ENCODE measurements around the gene SFI1.
A peak's percentile ranks its signal among the peaks of the same experiment; 100 is the strongest.

SFI1 gene

DNA sequence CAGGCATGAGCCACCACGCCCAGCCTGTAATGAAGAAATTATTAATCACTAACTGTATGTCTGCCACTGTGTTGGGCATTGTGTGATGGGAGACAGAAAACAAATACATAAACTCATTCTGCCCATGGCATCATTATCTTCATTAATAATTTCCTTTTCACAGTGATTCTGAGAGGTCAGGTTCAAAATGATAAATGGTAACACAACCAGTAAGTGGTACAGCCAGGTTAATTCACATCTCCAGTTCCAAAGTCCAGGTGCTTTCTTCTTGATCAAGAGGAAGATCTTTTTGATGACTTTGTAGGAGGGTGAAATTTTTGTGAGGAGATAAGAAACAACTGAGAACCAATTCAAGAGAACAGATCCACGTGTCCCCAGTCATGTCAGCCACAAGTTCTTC is 98.9 kb downstream of the SFI1 start:
- no peak for DNase-seq

DNA sequence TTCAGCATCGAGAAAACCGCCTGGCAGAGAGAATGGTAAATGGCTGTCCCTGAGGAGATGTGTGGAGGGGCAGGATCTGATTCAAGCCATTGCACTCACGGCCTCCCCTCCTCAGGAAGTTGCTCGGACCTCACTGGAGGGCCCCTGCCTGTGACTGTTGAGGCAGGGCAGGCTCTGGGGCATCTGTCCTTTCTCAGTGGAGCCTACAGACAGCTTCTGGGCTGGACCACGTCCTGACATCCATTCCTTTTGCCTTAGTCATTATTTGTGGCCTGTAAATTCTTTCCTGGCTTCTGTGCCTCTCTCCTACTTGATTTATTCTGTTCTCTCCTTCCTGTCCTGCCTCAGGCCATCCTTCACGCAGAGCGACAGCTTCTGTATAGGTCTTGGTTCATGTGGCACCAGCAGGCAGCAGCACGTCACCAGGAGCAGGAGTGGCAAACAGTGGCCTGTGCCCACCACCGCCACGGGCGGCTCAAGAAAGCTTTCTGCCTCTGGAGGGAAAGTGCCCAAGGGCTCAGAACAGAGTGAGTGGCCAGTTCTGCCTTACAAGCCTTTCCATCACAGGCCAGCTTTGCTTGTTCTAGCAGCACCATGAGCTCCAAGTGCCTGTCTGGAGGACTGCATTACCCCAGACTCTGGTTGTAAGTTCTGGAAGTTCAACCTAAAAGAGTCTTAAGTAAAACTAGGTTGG is 106.1 kb downstream of the SFI1 start:
- no peak for DNase-seq

DNA sequence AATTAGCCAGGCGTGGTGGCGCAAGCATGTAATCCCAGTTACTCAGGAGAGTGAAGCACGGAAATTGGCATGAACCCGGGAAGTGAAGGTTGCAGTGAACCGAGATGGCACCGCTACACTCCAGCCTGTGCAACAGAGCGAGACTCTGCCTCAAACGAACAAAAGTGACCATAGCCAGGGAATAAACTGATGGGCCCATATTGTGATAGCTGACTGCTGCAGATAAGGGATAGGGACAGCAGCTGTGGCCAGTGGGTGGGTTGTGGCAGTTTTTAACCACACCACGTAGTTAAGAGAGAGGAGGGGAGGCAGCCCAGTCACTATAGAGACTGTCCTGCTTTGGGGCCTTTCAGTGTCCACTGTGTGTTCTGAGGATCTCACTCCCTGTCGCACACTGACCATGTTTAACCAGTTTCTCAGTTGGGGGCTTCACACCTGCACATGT is 106.8 kb downstream of the SFI1 start:
- DNase-seq: no peak

DNA sequence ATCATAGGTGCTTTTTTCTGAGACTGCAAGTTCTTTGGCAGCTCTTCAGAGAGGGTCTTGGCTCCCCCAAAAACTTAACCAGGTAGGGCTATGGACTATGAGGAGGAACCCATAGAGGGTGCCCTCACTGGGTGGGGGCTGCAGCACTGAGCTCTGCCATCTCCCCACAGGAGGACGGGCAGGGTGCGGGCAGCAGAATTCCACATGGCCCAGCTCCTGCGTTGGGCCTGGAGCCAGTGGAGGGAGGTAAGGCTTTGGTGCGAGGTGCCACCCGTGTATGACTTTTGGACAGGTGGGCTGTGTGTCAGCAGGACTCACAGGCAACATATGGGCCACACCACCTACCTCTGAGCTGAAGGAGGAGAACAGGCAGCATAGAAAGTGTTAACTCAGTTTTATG is 107.2 kb downstream of the SFI1 start:
- peak in 1 of 14 donors; percentile 44 for DNase-seq

DNA sequence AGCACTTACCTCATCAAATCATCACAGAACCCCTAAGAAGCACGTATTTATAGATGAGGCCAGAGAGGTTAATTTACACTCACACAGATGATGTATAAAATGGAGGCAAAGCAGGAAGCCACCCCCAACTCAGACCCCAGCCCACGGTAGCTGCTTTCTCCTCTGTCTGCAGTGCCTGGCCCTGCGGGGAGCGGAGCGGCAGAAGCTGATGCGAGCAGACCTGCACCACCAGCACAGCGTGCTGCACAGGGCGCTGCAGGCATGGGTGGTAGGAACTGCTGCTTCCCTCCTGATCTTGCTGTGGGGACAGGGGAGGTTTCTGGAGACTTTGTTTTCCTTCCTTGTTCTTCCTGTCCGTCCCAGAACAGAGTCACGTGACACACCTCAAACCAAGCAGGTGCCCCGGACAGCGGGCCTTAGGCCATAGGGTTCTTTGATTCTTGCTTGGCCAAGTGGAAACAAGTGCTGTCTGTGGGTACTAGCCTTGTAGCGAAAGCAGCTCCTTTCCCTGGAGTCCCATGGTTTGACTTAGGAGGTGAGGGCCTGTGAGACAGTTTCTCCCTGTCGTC is 107.9 kb downstream of the SFI1 start:
- DNase-seq: peak in 1 of 14 donors; percentile 56

DNA sequence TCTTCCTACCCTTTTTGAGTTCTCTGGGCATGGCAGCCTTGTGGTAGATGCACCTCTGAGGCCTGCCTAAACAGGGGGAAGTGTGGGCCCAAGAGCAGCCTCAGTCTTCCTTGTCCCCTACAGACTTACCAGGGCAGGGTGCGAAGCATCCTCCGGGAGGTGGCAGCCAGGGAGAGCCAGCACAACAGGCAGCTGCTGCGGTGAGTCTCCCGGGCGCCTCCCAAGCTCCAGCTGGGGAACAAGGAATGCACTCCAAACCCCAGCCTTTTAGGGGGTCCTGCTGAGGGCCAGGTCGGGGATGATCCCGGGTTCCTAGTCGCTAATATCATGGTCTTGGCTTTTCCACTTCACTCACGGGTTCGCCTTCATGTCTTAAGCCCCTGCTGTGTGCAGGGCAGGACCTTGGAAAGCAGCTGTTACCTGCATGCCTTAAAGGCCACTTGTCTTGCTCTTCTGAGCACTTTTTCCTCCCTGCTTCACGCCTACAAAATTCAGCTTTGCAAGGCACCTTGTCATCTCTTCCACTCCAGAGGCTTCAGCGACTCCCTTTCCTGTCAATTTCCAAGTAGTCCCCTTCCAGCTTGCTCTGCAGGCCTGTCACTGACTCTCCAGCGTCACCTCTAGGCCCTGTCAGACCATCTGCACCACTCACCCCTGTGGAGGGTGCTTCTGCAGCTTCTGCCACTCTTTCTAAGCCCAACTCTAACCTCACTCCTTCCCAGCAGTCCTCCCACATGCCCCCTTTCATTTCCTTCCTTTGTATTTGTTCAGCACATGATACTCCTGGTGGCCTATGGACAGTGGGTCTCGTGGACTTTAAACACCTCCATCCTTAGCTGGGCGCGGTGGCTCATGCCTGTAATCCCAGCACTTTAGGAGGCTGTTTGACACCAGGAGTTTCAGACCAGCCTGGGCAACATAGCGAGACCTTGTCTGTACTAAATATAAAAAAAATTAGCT is 108.7 kb downstream of the SFI1 start:
- DNase-seq: peak in 1 of 14 donors; percentile 31

DNA sequence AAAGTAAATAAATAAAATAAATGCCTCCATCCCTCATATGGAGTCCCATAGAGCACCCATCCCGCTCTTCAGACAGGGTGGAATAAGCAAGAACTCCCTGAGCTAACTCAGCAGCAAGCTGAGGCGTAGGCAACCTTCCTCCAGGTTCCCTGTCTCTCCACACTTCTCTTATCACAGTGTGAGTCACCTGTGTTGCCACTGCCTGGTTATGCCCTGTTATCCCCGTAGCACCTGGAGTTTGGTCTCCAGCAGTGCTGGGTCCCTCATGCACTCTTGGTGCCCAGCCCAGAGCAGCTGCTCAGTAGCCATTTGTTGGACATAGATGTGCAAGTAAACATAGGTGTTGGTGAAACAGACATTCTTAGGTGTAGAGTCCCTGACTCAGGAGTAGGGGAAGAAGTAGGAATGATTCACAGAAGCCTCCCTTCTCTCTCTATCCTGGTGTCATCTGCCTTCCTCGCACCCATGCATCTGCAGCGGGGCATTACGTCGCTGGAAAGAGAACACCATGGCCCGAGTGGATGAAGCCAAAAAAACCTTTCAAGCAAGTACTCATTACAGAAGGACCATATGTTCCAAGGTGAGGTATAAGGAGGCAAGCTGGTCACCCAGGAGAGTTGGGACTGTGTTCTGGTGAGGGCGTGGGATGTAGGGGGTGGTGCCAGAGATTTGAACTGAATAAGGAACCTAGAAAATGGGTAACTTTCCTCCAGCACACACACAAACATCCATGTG is 109.7 kb downstream of the SFI1 start:
- DNase-seq: peak in 1 of 14 donors; percentile 82

DNA sequence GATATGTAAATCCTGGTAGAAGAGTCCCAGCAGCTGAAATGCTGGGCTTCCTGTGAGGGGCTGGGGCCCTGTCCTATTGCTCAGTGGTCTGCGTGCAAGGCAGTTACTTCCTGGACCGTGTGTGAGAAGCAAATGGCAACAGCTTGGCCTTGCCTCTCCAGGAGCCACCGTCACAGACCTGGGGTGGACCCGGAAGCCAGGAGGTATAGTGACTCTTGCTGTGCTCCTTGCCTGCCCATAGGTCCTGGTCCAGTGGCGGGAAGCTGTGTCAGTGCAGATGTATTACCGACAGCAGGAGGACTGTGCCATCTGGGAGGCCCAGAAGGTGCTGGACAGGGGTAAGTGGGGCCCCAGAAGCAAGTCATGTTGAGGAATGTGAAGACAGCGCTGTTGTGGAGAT is 111.4 kb downstream of the SFI1 start:
- DNase-seq: no peak

DNA sequence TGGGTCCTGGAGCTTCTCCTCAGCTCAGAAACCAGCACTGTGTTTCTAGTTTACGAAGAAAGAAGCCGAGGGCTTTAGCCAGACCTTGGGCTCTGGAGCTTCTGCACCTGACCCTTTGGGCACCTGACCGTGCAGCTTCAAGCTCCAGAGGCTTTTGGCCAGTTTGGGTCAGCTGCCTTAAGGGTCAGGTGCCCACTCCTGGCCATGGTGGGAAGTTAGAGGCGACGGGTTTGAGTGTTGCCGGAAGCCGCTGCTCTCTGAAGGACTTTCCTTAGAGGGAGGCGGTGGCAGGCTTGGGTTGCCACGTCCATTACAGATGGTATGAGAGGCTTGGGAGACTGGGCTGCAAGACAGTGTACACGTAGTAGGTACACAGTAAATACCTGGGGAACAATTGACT is 113.4 kb downstream of the SFI1 start:
- no peak for DNase-seq

DNA sequence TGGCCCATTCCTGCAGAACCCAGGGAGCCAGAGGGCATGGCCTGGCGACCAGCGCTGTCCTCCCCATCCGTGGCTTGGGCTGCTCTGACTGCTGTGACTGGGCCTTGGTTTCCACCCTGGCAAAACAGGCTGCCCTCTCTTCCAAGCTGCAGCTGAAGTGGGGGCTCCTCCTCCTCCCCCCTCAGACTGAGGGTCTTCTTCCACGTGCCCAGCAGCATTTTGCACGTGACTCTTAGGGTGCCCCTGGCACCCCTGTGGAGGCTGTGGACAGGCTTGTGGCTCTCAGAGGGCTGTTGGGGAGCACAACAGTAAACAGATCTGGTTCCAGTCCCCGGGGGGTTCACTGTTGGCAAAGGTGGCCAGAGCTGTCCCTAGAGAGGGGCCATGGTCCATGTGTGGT is 114.3 kb downstream of the SFI1 start:
- DNase-seq: no peak

DNA sequence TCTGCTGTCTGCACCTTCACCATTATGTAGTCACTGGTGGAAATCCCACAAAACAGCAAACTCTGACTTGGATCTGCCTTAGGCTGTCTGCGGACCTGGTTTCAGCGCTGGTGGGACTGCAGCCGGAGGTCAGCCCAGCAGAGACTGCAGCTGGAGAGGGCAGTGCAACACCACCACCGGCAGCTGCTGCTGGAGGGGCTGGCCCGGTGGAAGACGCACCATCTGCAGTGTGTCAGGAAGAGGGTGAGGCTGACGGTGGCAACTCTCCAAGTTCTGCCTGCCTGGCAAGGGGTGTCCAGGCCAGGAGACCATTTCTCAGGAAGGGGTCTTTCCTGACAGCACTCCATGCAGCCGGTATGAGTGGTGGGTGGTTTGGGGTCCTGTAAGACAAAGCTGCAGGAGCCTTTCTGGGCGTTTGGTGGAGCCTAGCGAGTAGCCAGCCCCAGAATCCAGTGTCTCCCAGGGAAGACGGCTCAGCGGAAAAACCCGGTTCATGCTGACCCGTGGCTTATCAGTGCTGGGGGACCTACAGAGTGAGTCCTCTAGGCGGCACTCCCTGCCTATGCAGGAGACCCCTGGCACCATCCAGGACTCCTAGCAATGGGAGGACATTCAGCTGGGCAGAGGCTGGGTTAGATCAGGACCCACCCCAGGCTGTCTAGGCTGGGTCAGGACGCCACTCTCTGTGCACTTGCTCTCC is 114.9 kb downstream of the SFI1 start:
- DNase-seq: no peak

DNA sequence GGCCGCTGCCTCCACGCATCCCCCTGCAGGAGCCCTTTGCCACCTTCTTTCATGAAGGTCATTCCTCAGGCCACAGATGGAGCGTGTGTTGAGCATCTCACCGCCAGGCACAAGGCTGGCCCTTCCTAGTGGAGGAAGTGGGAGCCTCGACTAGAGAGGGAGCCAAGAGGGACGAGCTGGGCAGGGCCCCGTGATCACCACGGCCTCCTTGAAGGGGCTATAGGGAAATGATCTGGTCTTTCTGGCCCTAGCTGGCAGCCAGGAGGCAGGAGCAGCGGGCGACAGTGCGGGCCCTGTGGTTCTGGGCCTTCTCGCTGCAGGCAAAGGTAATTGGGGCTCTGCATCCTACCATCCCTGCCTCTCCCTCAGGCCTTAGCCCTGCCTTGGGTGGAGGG is 116.6 kb downstream of the SFI1 start:
- no peak for DNase-seq

DNA sequence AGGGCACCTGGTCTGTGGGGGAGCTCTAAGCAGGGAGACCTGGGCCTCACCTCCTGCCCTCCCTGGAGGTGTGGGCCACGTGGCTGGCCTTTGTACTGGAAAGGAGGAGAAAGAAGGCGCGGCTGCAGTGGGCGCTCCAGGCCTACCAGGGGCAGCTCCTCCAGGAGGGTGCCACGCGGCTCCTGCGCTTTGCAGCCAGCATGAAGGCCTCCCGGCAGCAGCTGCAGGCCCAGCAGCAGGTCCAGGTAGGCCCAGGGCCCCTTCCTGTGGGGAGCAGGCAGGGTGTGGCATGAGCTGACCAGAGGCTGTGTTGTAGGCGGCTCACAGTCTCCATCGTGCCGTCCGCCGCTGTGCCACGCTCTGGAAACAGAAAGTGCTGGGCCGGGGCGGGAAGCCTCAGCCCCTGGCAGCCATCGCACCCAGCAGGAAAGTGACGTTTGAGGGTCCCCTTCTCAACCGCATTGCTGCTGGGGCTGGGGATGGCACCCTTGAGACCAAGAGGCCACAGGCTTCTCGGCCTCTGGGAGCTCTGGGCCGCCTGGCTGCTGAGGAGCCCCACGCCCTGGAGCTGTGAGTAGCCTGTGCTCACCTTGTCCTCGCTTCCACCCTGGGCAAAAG is 117.1 kb downstream of the SFI1 start:
- DNase-seq: no peak

DNA sequence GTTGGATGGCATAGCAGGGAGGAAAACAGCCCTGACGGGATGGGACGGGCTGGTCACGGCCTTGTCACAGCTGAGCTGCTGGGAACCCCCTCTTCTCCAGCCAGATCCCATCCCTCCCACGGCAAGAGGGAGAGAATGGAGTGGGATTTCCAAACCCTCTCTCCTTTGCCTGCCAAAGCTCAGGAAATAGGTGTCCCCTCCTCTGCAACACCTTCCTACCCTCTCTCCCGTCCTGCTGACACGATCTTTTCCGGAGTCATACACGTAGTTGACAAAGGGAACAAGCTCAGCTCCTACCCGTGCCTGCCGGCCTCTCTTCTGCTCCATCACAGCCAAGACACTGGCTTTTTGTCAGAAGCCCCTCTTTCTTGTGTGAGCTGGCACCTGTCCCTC is 117.6 kb downstream of the SFI1 start:
- no peak for DNase-seq

DNA sequence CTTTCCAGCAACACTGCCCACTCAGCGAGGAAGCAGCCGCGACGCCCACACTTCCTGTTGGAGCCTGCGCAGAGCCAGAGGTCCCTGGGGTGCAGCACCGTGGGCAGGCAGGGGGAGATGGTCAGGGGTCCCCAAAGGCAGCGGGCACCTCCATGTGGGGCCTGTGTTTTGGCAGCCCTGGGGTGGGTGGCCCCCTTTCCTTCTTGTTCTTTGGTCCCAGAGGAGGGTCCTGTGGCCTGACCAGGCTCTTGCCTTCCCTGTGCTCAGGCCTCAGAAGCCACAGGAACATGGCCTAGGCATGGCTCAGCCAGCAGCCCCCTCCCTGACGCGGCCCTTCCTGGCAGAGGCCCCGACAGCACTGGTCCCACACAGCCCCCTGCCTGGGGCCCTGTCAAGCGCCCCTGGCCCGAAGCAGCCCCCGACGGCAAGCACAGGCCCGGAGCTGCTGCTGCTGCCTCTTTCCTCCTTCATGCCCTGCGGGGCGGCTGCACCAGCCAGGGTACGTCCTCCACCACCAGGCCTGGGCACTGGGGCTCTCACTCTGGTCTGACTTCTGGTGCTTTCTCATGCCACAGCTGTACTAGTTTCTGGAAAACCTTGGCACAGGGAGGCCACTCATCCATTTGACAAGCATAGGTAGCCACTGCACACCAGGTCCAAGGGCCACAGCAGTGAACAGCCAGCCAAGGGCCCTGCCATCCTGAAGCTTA is 118.6 kb downstream of the SFI1 start:
- DNase-seq: no peak

DNA sequence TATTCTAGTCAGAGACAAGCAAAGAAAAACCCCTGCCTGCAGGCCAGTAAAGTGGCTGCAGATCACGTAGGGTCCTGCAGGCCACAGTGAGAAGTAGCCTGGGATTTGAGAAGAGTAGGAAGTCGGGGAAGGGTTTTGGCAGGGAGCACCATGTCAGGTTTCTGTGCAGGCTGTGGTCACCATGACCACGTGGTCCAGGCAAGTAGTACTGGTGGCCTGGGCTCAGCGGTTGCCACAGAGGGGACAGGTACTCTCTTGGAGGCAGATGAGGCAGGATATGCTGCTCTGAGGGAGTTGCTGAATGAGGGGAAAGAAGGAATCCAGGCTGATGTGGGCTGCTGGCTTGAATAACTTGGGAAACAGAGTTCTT is 119.1 kb downstream of the SFI1 start:
- peak in 1 of 14 donors; percentile 20 for DNase-seq

DNA sequence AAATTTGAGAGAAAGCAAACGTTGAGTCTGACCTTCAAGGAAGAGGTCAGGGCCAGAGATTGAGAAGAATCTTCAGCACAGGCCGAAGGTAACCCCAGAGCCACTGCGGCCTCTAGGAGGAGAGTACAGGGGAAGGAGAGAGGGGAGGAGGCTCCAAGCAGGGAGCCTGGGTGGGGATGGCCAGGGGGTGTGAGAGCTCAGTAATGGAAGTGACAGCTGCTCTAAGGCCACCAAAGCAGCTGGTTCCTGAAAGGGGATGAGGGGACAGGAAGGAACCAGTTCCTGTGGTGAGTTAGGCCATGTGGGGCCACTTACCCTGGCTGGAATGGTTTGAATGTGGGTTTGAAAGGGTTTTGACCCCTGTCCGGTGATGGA is 119.6 kb downstream of the SFI1 start:
- DNase-seq: no peak

DNA sequence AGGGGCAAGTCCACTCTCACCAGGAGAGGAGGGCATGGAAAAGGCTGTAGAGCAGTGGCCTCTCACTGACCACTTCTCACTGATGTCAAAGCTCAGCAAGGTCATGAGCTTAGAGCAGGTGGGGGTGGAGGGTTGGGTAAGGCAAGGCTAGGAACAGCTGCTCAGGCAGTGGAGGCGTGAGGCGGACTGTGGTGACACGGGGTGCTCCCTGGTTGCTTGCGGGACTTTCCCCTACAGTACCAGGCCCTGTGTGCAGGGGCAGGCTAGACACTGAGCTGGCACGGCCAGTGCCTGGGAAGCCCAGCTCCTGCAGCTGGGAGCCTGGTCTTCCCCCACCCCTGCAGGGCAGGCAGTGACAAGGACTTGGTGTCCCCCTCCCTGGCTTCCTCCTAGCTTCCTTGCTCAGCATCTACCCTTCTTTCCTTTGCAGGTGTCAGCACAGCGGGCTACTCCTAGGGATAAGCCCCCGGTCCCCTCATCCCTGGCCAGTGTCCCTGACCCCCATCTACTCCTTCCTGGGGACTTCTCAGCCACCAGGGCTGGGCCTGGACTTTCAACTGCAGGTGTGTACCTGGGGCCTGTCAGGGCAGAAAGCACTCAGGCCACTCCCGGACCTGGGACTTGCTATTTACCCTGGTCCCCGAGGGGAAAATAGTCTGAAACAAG is 120.1 kb downstream of the SFI1 start:
- DNase-seq: no peak

DNA sequence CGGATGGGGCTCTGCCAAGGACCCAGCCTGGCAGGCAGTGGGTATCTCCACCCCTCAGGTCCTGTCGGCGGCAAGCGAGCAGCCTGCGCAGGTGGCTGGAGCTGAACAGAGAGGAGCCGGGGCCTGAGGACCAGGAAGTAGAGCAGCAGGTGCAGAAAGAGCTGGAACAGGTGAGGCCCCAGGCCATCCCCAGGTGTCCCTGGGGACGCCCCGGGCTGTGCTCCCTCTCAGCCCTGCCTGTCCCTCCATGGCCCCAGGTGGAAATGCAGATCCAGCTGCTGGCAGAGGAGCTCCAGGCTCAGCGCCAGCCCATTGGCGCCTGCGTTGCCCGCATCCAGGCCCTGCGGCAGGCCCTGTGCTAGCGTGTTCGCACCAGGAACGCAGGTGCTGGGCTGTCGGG is 121.7 kb downstream of the SFI1 start:
- DNase-seq: peak in 1 of 14 donors; percentile 65

DNA sequence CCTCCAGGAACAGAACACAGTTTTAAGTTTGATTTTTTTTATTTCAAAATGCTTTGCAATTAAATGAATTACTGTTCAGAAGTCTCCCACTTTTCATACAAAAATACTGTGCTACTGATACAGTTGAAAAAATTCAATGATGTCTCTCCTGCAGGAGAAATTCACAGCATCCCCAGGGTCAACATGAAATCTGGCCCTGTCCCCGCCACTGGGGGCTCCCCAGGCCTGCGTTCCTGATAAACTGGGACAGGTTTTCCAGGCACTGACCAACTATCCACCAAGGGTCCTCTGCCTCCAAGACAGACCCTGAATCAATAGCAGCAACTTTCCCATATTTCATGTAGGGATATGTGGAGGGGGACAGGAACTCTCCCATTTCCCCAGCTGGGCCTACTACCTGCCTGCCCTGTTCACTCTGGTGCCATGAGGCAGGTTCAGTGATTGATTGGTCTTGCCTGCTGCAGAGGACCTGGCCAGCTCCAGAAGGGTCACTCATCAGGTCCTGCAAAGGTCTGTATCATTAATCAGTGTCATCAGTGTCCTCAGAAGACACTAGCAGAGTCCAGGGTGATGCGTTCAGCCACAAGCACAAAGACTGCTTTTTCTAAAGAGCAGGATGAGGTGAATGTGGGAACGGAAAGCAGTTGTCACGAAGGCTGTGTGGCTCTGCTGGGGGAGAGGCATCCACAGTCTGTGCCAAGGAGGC is 122.3 kb downstream of the SFI1 start:
- no peak for DNase-seq
